DMS53 treated with DMSO at 0.1 percent for 48 hours (cell line): ENCODE results near the gene STYK1.
"Not testable (repeated sequence)": the region's sequence is repeated elsewhere in the genome, so short reads cannot be mapped to it uniquely, and the experiment has no call there.

ENCODE experiments used
- DNase-seq: peaks from one replicate; lab custom pipeline; 2025; ENCODE audit not compliant: unreplicated experiment; lab: John Stamatoyannopoulos, UW

Gene STYK1

GRCh38 chr12:10621278-10621677 is 52.6 kb downstream of the STYK1 start:
- no peak for DNase-seq

- DNase-seq = no peak
These were observed 53.6 kb downstream of the STYK1 start for GRCh38 chr12:10620078-10620779.

- no peak for DNase-seq
These were observed 55.4 kb downstream of the STYK1 start for GRCh38 chr12:10618338-10618987.

- DNase-seq = no peak
These were observed 56.0 kb downstream of the STYK1 start for GRCh38 chr12:10617863-10618262.

GRCh38 chr12:10615532-10615931 is 58.3 kb downstream of the STYK1 start:
- DNase-seq = peak; percentile 31

- DNase-seq = no peak
These were observed 59.8 kb downstream of the STYK1 start for GRCh38 chr12:10614056-10614370.

- DNase-seq = peak; percentile 96
These were observed 60.4 kb downstream of the STYK1 start, which contains the start of gene MAGOHB for GRCh38 chr12:10613349-10614055. Gene MAGOHB (minus strand): TSS chr12:10613609. CDS start chr12:10613532, 77 bp downstream.

- DNase-seq = no peak
These were observed 60.9 kb downstream of the STYK1 start for GRCh38 chr12:10612984-10613348.

GRCh38 chr12:10612110-10612509 is 61.7 kb downstream of the STYK1 start:
- no peak for DNase-seq

GRCh38 chr12:10611258-10611657 is 62.6 kb downstream of the STYK1 start:
- not testable (repeated sequence) for DNase-seq

- DNase-seq = no peak
These were observed 63.7 kb downstream of the STYK1 start for GRCh38 chr12:10610188-10610587.

- DNase-seq = no peak
These were observed 65.9 kb downstream of the STYK1 start for GRCh38 chr12:10607885-10608458.

GRCh38 chr12:10601860-10602259 is 72.0 kb downstream of the STYK1 start:
- DNase-seq = no peak

- no peak for DNase-seq
These were observed 72.9 kb downstream of the STYK1 start for GRCh38 chr12:10600988-10601387.

GRCh38 chr12:10595881-10596280 is 78.0 kb downstream of the STYK1 start:
- DNase-seq = no peak

GRCh38 chr12:10590966-10591365 is 82.9 kb downstream of the STYK1 start:
- no peak for DNase-seq

- DNase-seq = no peak
These were observed 89.4 kb downstream of the STYK1 start for GRCh38 chr12:10584415-10584814.

- no peak for DNase-seq
These were observed 91.1 kb downstream of the STYK1 start for GRCh38 chr12:10582704-10583103.

GRCh38 chr12:10582133-10582532 is 91.7 kb downstream of the STYK1 start:
- DNase-seq = not testable (repeated sequence)

GRCh38 chr12:10574307-10574706 is 99.5 kb downstream of the STYK1 start:
- no peak for DNase-seq

GRCh38 chr12:10572021-10572490 is 101.8 kb downstream of the STYK1 start:
- DNase-seq = not testable (repeated sequence)

GRCh38 chr12:10571141-10571540 is 102.7 kb downstream of the STYK1 start:
- no peak for DNase-seq
